Measurements from ENCODE around the gene KLC1. TPM values are rescaled to one million over a fixed set of nuclear protein-coding genes. Genes with fewer than 3 reads are reported as not detected.

The KLC1 gene
- total RNA-seq, 2 donors from 2014 or later: 165 to 177 TPM

- no peak for ATAC-seq (replicated peaks in 1 of 2)
- Mint-ChIP-seq H3K4me3 (no peak overlapping the region), H3K36me3 (ENCODE audit: insufficient read depth in 2 of 2) (peaks cover 0 to 2% of the 10 kb centered on the region in 2 donors), H3K9me3 (no peaks in the 10 kb centered on the region), H3K4me1 (ENCODE audit: low read depth) (no peaks in the 10 kb centered on the region), H3K27me3 (ENCODE audit: low read depth) (no peaks in the 10 kb centered on the region), H3K27ac (no peak overlapping the region)
- no peak for DNase-seq
Observed at GRCh38 chr14:103729496-103730448, 100.8 kb downstream of the KLC1 start.

GRCh38 chr14:103730490-103731035 lies 101.6 kb downstream of the KLC1 start:
- no peak overlapping the region for H3K27ac Mint-ChIP-seq
- H3K27me3 Mint-ChIP-seq (ENCODE audit: low read depth): no peaks in the 10 kb centered on the region
- no peak for DNase-seq
- no peak overlapping the region for H3K4me3 Mint-ChIP-seq
- peaks cover 0 to 2% of the 10 kb centered on the region in 2 donors for H3K36me3 Mint-ChIP-seq (ENCODE audit: insufficient read depth in 2 of 2)
- ATAC-seq (replicated peaks in 1 of 2): no peak
- H3K9me3 Mint-ChIP-seq: no peaks in the 10 kb centered on the region
- H3K4me1 Mint-ChIP-seq (ENCODE audit: low read depth): no peaks in the 10 kb centered on the region

- peaks cover 0 to 2% of the 10 kb centered on the region in 2 donors for H3K36me3 Mint-ChIP-seq (ENCODE audit: insufficient read depth in 2 of 2)
- ATAC-seq (replicated peaks in 1 of 2) (no peak), DNase-seq (no peak)
- H3K4me1 Mint-ChIP-seq (ENCODE audit: low read depth): no peaks in the 10 kb centered on the region
- H3K27ac Mint-ChIP-seq: no peak overlapping the region
- no peak overlapping the region for H3K4me3 Mint-ChIP-seq
- H3K9me3 Mint-ChIP-seq: no peaks in the 10 kb centered on the region
- no peaks in the 10 kb centered on the region for H3K27me3 Mint-ChIP-seq (ENCODE audit: low read depth)
Observed at GRCh38 chr14:103731481-103731880, 102.5 kb downstream of the KLC1 start.

- Mint-ChIP-seq H3K27me3 (ENCODE audit: low read depth) (no peaks in the 10 kb centered on the region), H3K4me3 (no peak overlapping the region), H3K27ac (no peak overlapping the region), H3K9me3 (no peaks in the 10 kb centered on the region), H3K4me1 (ENCODE audit: low read depth) (no peaks in the 10 kb centered on the region), H3K36me3 (ENCODE audit: insufficient read depth in 2 of 2) (peaks cover 0 to 2% of the 10 kb centered on the region in 2 donors)
- no peak for ATAC-seq (replicated peaks in 1 of 2)
- no peak for DNase-seq
Observed at GRCh38 chr14:103731916-103732867, 103.2 kb downstream of the KLC1 start.

- H3K4me1 Mint-ChIP-seq (ENCODE audit: low read depth): no peaks in the 10 kb centered on the region
- ATAC-seq (replicated peaks in 1 of 2): no peak
- no peak overlapping the region for H3K4me3 Mint-ChIP-seq
- H3K27ac Mint-ChIP-seq: no peak overlapping the region
- H3K9me3 Mint-ChIP-seq: no peaks in the 10 kb centered on the region
- peaks cover 0 to 2% of the 10 kb centered on the region in 2 donors for H3K36me3 Mint-ChIP-seq (ENCODE audit: insufficient read depth in 2 of 2)
- DNase-seq: no peak
- no peaks in the 10 kb centered on the region for H3K27me3 Mint-ChIP-seq (ENCODE audit: low read depth)
Observed at GRCh38 chr14:103732868-103733620, 104.0 kb downstream of the KLC1 start.

- ATAC-seq (replicated peaks in 1 of 2) (no peak), DNase-seq (no peak)
- H3K36me3 Mint-ChIP-seq (ENCODE audit: insufficient read depth in 2 of 2): peaks cover 0 to 2% of the 10 kb centered on the region in 2 donors
- no peak overlapping the region for H3K27ac Mint-ChIP-seq
- H3K4me3 Mint-ChIP-seq: no peak overlapping the region
- H3K4me1 Mint-ChIP-seq (ENCODE audit: low read depth): no peaks in the 10 kb centered on the region
- H3K9me3 Mint-ChIP-seq: no peaks in the 10 kb centered on the region
- no peaks in the 10 kb centered on the region for H3K27me3 Mint-ChIP-seq (ENCODE audit: low read depth)
Observed at GRCh38 chr14:103733651-103734050, 104.6 kb downstream of the KLC1 start.

- peaks cover 0 to 2% of the 10 kb centered on the region in 2 donors for H3K36me3 Mint-ChIP-seq (ENCODE audit: insufficient read depth in 2 of 2)
- no peak overlapping the region for H3K4me3 Mint-ChIP-seq
- DNase-seq: no peak
- no peak for ATAC-seq (replicated peaks in 1 of 2)
- no peak overlapping the region for H3K27ac Mint-ChIP-seq
- no peaks in the 10 kb centered on the region for H3K9me3 Mint-ChIP-seq
- no peaks in the 10 kb centered on the region for H3K27me3 Mint-ChIP-seq (ENCODE audit: low read depth)
- no peaks in the 10 kb centered on the region for H3K4me1 Mint-ChIP-seq (ENCODE audit: low read depth)
Observed at GRCh38 chr14:103734081-103734888, 105.3 kb downstream of the KLC1 start.

- ATAC-seq (replicated peaks in 1 of 2): no peak
- no peaks in the 10 kb centered on the region for H3K36me3 Mint-ChIP-seq (ENCODE audit: insufficient read depth in 2 of 2)
Observed at GRCh38 chr14:103735022-103735421, 106.0 kb downstream of the KLC1 start.

GRCh38 chr14:103735439-103735814 lies 106.4 kb downstream of the KLC1 start:
- ATAC-seq (replicated peaks in 1 of 2) (no peak), DNase-seq (no peak)
- H3K4me1 Mint-ChIP-seq (ENCODE audit: low read depth): no peaks in the 10 kb centered on the region
- H3K27ac Mint-ChIP-seq: no peak overlapping the region
- no peak overlapping the region for H3K4me3 Mint-ChIP-seq
- H3K27me3 Mint-ChIP-seq (ENCODE audit: low read depth): no peaks in the 10 kb centered on the region
- H3K9me3 Mint-ChIP-seq: no peaks in the 10 kb centered on the region
- no peaks in the 10 kb centered on the region for H3K36me3 Mint-ChIP-seq (ENCODE audit: insufficient read depth in 2 of 2)

More at GRCh38 chr14:103735022-103735421, 106.0 kb downstream of the KLC1 start:
- no peaks in the 10 kb centered on the region for H3K9me3 Mint-ChIP-seq
- no peak overlapping the region for H3K4me3 Mint-ChIP-seq
- no peak overlapping the region for H3K27ac Mint-ChIP-seq
- no peaks in the 10 kb centered on the region for H3K4me1 Mint-ChIP-seq (ENCODE audit: low read depth)
- H3K27me3 Mint-ChIP-seq (ENCODE audit: low read depth): no peaks in the 10 kb centered on the region
- DNase-seq: no peak

- Mint-ChIP-seq H3K4me1 (ENCODE audit: low read depth) (no peaks in the 10 kb centered on the region), H3K4me3 (no peak overlapping the region), H3K36me3 (ENCODE audit: insufficient read depth in 2 of 2) (no peaks in the 10 kb centered on the region), H3K27ac (no peak overlapping the region), H3K27me3 (ENCODE audit: low read depth) (no peaks in the 10 kb centered on the region), H3K9me3 (no peaks in the 10 kb centered on the region)
- DNase-seq (no peak), ATAC-seq (replicated peaks in 1 of 2) (no peak)
Observed at GRCh38 chr14:103735815-103736545, 107.0 kb downstream of the KLC1 start.

GRCh38 chr14:103736546-103737431 lies 107.8 kb downstream of the KLC1 start:
- no peaks in the 10 kb centered on the region for H3K4me1 Mint-ChIP-seq (ENCODE audit: low read depth)
- no peaks in the 10 kb centered on the region for H3K27me3 Mint-ChIP-seq (ENCODE audit: low read depth)
- H3K27ac Mint-ChIP-seq: no peak overlapping the region
- ATAC-seq (replicated peaks in 1 of 2) (no peak), DNase-seq (no peak)
- H3K4me3 Mint-ChIP-seq: no peak overlapping the region
- no peaks in the 10 kb centered on the region for H3K9me3 Mint-ChIP-seq
- H3K36me3 Mint-ChIP-seq (ENCODE audit: insufficient read depth in 2 of 2): no peaks in the 10 kb centered on the region
